ENCODE results near the gene ZNF124. TPM values are rescaled to one million over a fixed set of nuclear protein-coding genes. Genes with fewer than 3 reads are reported as not detected.

ZNF124 gene
- total RNA-seq, 2 donors from 2014 or later: 31.6 to 43.2 TPM

GRCh38 chr1:247119600-247120407 is 52.0 kb downstream of the ZNF124 start:
- Histone ChIP-seq H3K27ac (no peak overlapping the region), H3K9me3 (no peaks in the 10 kb centered on the region), H3K36me3 (no peaks in the 10 kb centered on the region), H3K27me3 (no peaks in the 10 kb centered on the region), H3K4me1 (no peaks in the 10 kb centered on the region), H3K4me3 (no peak overlapping the region), H3K9ac (ENCODE audit: low read depth in 2 of 2, low read length in 2 of 2) (no peak overlapping the region)
- no peak for TF ChIP-seq CTCF (IDR thresholded peaks at IDR 0.05)
- no peak for DNase-seq
- intact Hi-C loops (cut with DNase I): no loop called here

GRCh38 chr1:247118946-247119446 is 52.8 kb downstream of the ZNF124 start:
- Histone ChIP-seq H3K27me3 (no peaks in the 10 kb centered on the region), H3K9ac (ENCODE audit: low read depth in 2 of 2, low read length in 2 of 2) (no peak overlapping the region), H3K27ac (no peak overlapping the region), H3K36me3 (no peaks in the 10 kb centered on the region), H3K9me3 (no peaks in the 10 kb centered on the region), H3K4me1 (no peaks in the 10 kb centered on the region), H3K4me3 (no peak overlapping the region)
- intact Hi-C loops (cut with DNase I): no loop called here
- DNase-seq: no peak
- peak; percentile 22 for TF ChIP-seq CTCF (IDR thresholded peaks at IDR 0.05)

- H3K9ac ChIP-seq (ENCODE audit: low read depth in 2 of 2, low read length in 2 of 2): no peak overlapping the region
- no peak for DNase-seq
- no peaks in the 10 kb centered on the region for H3K27me3 ChIP-seq
- H3K4me1 ChIP-seq: no peaks in the 10 kb centered on the region
- intact Hi-C loops (cut with DNase I): no loop called here
- TF ChIP-seq CTCF (IDR thresholded peaks at IDR 0.05): no peak
- no peak overlapping the region for H3K27ac ChIP-seq
- no peak overlapping the region for H3K4me3 ChIP-seq
- no peaks in the 10 kb centered on the region for H3K36me3 ChIP-seq
- no peaks in the 10 kb centered on the region for H3K9me3 ChIP-seq
These were observed 56.3 kb downstream of the ZNF124 start for GRCh38 chr1:247115545-247115944.

GRCh38 chr1:247115141-247115510 is 56.7 kb downstream of the ZNF124 start:
- Histone ChIP-seq H3K36me3 (no peaks in the 10 kb centered on the region), H3K4me1 (no peaks in the 10 kb centered on the region), H3K27me3 (no peaks in the 10 kb centered on the region), H3K9me3 (no peaks in the 10 kb centered on the region), H3K9ac (ENCODE audit: low read depth in 2 of 2, low read length in 2 of 2) (no peak overlapping the region), H3K27ac (no peak overlapping the region), H3K4me3 (no peak overlapping the region)
- TF ChIP-seq CTCF (IDR thresholded peaks at IDR 0.05): no peak
- intact Hi-C loops (cut with DNase I): no loop called here
- DNase-seq: no peak

- TF ChIP-seq CTCF (IDR thresholded peaks at IDR 0.05): no peak
- H3K4me3 ChIP-seq: no peak overlapping the region
- no peak for DNase-seq
- no peak overlapping the region for H3K9ac ChIP-seq (ENCODE audit: low read depth in 2 of 2, low read length in 2 of 2)
- no peak overlapping the region for H3K27ac ChIP-seq
- H3K4me1 ChIP-seq: no peaks in the 10 kb centered on the region
- intact Hi-C loops (cut with DNase I): no loop called here
- no peaks in the 10 kb centered on the region for H3K27me3 ChIP-seq
- H3K36me3 ChIP-seq: no peaks in the 10 kb centered on the region
- no peaks in the 10 kb centered on the region for H3K9me3 ChIP-seq
These were observed 57.3 kb downstream of the ZNF124 start for GRCh38 chr1:247114351-247115140.

Data from colonic mucosa (tissue), 4 donors.